Epithelial cell of esophagus (primary cell): Measurements from ENCODE around the gene PFKL.
"Not testable (repeated sequence)": the region's sequence is repeated elsewhere in the genome, so short reads cannot be mapped to it uniquely, and the experiment has no call there.

Source experiments
- DNase-seq: peaks from one replicate; pipeline ENCODE4 v3.0.0; 2010; ENCODE audit warnings: low read depth
- H3K4me3 ChIP-seq: 2 replicates; pipeline ENCODE4 v1.5.1; 2011; ENCODE audit warnings: mild to moderate bottlenecking, low read length, control low read depth
- TF ChIP-seq, protein P1 (sequence below): IDR thresholded peaks from 2 replicates; pipeline ENCODE4 v1.5.1; 2011; ENCODE audit warnings: low read depth, mild to moderate bottlenecking, low read length, control low read depth, inconsistent platforms; ENCODE audit not compliant: insufficient read depth; ENCODE audit errors: missing control alignments

Gene PFKL

GRCh38 chr21:44300262-44300959 lies 558 bp downstream of the PFKL start:
- TF ChIP-seq, protein P1, sequence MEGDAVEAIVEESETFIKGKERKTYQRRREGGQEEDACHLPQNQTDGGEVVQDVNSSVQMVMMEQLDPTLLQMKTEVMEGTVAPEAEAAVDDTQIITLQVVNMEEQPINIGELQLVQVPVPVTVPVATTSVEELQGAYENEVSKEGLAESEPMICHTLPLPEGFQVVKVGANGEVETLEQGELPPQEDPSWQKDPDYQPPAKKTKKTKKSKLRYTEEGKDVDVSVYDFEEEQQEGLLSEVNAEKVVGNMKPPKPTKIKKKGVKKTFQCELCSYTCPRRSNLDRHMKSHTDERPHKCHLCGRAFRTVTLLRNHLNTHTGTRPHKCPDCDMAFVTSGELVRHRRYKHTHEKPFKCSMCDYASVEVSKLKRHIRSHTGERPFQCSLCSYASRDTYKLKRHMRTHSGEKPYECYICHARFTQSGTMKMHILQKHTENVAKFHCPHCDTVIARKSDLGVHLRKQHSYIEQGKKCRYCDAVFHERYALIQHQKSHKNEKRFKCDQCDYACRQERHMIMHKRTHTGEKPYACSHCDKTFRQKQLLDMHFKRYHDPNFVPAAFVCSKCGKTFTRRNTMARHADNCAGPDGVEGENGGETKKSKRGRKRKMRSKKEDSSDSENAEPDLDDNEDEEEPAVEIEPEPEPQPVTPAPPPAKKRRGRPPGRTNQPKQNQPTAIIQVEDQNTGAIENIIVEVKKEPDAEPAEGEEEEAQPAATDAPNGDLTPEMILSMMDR = no peak
- H3K4me3 ChIP-seq = peak overlapping the region; percentile 73
- peak; percentile 67 for DNase-seq

GRCh38 chr21:44301141-44301540 lies 1.3 kb downstream of the PFKL start:
- DNase-seq = no peak
- TF ChIP-seq, protein P1 = no peak
- peak overlapping the region; percentile 73 for H3K4me3 ChIP-seq

DNA sequence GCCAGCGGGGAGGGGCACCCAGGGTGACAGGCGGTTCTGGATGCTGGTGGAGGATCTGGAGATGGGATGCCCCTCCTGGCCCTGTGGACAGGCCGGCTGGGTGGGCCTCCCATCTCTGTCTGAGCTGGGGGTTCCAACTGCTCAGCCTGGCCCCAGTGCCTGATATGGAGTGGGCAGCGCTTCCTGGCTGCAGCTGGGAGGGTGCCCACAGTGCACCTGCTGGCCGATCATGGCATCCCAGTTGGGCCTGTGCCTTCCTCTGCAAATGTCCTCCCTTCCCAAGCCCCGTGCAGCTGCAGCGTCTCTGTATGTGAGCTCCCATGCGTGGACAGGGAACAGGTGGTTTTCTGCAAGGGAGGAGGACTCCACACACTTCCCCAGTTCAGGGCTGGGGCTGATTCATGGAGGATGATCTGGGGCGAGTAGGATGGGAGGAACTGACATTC lies 2.1 kb downstream of the PFKL start:
- H3K4me3 ChIP-seq = no peak overlapping the region
- peak; percentile 8 for DNase-seq
- TF ChIP-seq, protein P1 = peak; percentile 21

DNA sequence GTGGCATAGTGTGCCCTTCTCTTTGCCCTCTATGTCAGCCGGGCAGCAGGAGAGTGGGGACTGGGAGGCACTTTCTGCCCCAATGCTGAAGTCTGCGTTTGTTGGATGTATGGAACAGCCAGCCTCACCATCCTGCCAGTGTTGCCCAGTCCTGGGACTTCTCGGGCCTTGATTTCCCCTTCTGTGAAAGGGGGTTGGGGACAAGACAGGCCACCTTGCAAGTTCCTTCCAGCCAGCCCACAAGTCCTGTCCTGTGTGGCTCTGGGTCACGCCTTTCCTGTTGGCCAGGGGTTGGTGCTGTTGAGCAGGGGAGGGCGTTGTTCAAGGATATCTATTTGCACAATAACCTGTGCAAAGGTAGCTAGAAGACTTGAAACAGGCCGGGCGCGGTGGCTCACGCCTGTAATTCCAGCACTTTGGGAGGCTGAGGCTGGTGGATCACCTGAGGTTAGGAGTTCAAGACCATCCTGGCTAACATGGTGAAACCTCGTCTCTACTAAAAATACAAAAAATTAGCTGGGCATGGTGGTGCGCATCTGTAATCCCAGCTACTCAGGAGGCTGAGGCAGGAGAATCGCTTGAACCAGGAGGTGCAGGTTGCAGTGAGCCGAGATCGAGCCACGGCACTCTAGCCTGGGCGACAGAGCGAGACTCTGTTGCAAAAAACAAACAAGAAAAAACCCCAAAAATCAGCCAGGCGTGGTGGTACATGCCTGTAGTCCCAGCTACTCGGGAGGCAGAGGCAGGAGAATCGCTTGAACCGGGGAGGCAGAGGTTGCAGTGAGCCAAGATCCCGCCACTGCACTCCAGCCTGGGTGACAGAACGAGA lies 2.9 kb downstream of the PFKL start:
- TF ChIP-seq, protein P1 = peak; percentile 35
- DNase-seq = peak; percentile 76
- H3K4me3 ChIP-seq = not testable (repeated sequence)

DNA sequence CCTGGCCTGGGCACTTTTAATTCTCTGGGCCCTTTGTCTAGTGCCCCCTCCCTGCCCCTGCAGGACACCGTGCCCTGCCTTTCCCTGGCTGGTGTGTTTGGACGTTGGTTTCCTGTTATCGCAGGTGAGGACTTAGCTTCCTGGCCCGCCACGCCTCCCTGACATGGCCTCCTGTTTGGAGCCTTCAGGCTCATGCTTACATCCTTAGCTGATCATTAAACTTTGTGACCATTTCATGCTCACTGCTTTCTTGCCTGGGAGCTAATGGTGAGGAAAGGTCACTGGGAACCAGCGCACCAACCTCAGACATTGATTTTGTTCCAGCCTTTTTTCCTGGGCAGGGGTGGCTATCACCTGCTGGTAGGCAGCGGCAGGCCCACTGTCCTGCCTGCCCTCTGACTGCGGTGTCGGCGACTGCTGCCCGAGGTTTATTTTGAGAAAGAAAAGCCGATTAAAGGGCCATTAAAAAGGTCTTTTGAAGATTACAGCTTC lies 3.7 kb downstream of the PFKL start:
- no peak overlapping the region for H3K4me3 ChIP-seq
- TF ChIP-seq, protein P1 = no peak
- DNase-seq = no peak

- H3K4me3 ChIP-seq = no peak overlapping the region
- no peak for DNase-seq
- TF ChIP-seq, protein P1 = no peak
Measured at GRCh38 chr21:44304011-44304616, 4.3 kb downstream of the PFKL start.
